ENCODE results near the gene GINS2. TPM values are rescaled to one million over a fixed set of nuclear protein-coding genes. Genes with fewer than 3 reads are reported as not detected.
A peak's percentile ranks its signal among the peaks of the same experiment; 100 is the strongest.

The GINS2 gene
- total RNA-seq, 1 experiment from 2014 or later, result 20.2 TPM

GRCh38 chr16:85689285-85689949, 663 bp upstream of the GINS2 start:
- intact Hi-C loops (cut with micrococcal nuclease; ENCODE audit: unreplicated experiment), result no loop called here
- no peak overlapping the region for H3K27ac ChIP-seq
- peaks cover 3% of the 10 kb centered on the region for H3F3A ChIP-seq (ENCODE audit: insufficient read depth, low read depth)
- H3K9me3 ChIP-seq (ENCODE audit: insufficient read depth, low read depth), result no peaks in the 10 kb centered on the region
- TF ChIP-seq CTCF (conservative IDR thresholded peaks at IDR 0.05) (no peak), EZH2 (IDR thresholded peaks at IDR 0.05; ENCODE audit: low read depth) (no peak)
- H4K20me1 ChIP-seq (ENCODE audit: insufficient read depth), result no peaks in the 10 kb centered on the region
- 0 out of 2 replicates have a peak, but pooled peaks cover 5% of the 10 kb centered on the region for H3K4me1 ChIP-seq (replicated peaks; ENCODE audit: insufficient read depth)
- DNase-seq, result peak in 1 of 2 experiments; percentile 9
- H3K79me2 ChIP-seq (ENCODE audit: low read depth), result peaks cover 14% of the 10 kb centered on the region
- H3K4me2 ChIP-seq, result peak overlapping the region; percentile 84
- no TSS peak for BruUV-seq (replicated peaks)
- no peaks in the 10 kb centered on the region for H3K27me3 ChIP-seq (ENCODE audit: insufficient read depth, low read depth)
- 0 out of 2 replicates have a peak overlapping the region, but pooled peaks have one; percentile 59 for H2AFZ ChIP-seq
- ChIA-PET POLR2A (ENCODE audit: unreplicated experiment) (interaction anchor here (0.6 kb wide), 1 partner anchor 90 kb away, joined by 4 read pairs; no protein-coding TSS in a partner anchor), CTCF (interaction anchor here (0.6 kb wide), 1 partner anchor 574 kb away, joined by 5 read pairs; no protein-coding TSS in a partner anchor)
- peak overlapping the region; percentile 58; the same call in 1 of the 2 replicates for H3K4me3 ChIP-seq
- H3K36me3 ChIP-seq (ENCODE audit: low read depth), result no peaks in the 10 kb centered on the region
- no peaks in the 10 kb centered on the region for H3K9me2 ChIP-seq (ENCODE audit: insufficient read depth)

- DNase-seq, result no peak
- Histone ChIP-seq H3K27ac (no peak overlapping the region), H3K4me2 (peak overlapping the region; percentile 93), H3K36me3 (ENCODE audit: low read depth) (no peaks in the 10 kb centered on the region), H3K4me1 (replicated peaks; ENCODE audit: insufficient read depth) (0 out of 2 replicates have a peak, but pooled peaks cover 5% of the 10 kb centered on the region), H2AFZ (peak overlapping the region; percentile 91; the same call in 1 of the 2 replicates), H4K20me1 (ENCODE audit: insufficient read depth) (no peaks in the 10 kb centered on the region), H3K9me3 (ENCODE audit: insufficient read depth, low read depth) (no peaks in the 10 kb centered on the region), H3K9me2 (ENCODE audit: insufficient read depth) (no peaks in the 10 kb centered on the region), H3K27me3 (ENCODE audit: insufficient read depth, low read depth) (no peaks in the 10 kb centered on the region), H3F3A (ENCODE audit: insufficient read depth, low read depth) (peaks cover 3% of the 10 kb centered on the region), H3K4me3 (peak overlapping the region; percentile 82), H3K79me2 (ENCODE audit: low read depth) (peaks cover 14% of the 10 kb centered on the region)
- BruUV-seq (replicated peaks), result no TSS peak
- intact Hi-C loops (cut with micrococcal nuclease; ENCODE audit: unreplicated experiment), result no loop called here
- ChIA-PET CTCF (no interaction called here), POLR2A (ENCODE audit: unreplicated experiment) (no interaction called here)
- no peak for TF ChIP-seq EZH2 (IDR thresholded peaks at IDR 0.05; ENCODE audit: low read depth)
- no peak for TF ChIP-seq CTCF (conservative IDR thresholded peaks at IDR 0.05)
These were observed 893 bp downstream of the GINS2 start for GRCh38 chr16:85687651-85688471.

GRCh38 chr16:85686912-85687591, 1.7 kb downstream of the GINS2 start:
- CTCF ChIA-PET, result no interaction called here
- H3K9me3 ChIP-seq (ENCODE audit: insufficient read depth, low read depth), result no peaks in the 10 kb centered on the region
- H4K20me1 ChIP-seq (ENCODE audit: insufficient read depth), result no peaks in the 10 kb centered on the region
- H3K79me2 ChIP-seq (ENCODE audit: low read depth), result peaks cover 14% of the 10 kb centered on the region
- no TSS peak for BruUV-seq (replicated peaks)
- H3K27me3 ChIP-seq (ENCODE audit: insufficient read depth, low read depth), result no peaks in the 10 kb centered on the region
- TF ChIP-seq CTCF (conservative IDR thresholded peaks at IDR 0.05) (no peak), EZH2 (IDR thresholded peaks at IDR 0.05; ENCODE audit: low read depth) (no peak)
- DNase-seq, result no peak
- peak overlapping the region; percentile 93; the same call in 1 of the 2 replicates for H3K4me2 ChIP-seq
- H3K9me2 ChIP-seq (ENCODE audit: insufficient read depth), result no peaks in the 10 kb centered on the region
- H3K4me1 ChIP-seq (replicated peaks; ENCODE audit: insufficient read depth), result 0 out of 2 replicates have a peak, but pooled peaks cover 5% of the 10 kb centered on the region
- no peak overlapping the region for H2AFZ ChIP-seq
- intact Hi-C loops (cut with micrococcal nuclease; ENCODE audit: unreplicated experiment), result no loop called here
- peaks cover 3% of the 10 kb centered on the region for H3F3A ChIP-seq (ENCODE audit: insufficient read depth, low read depth)
- H3K36me3 ChIP-seq (ENCODE audit: low read depth), result no peaks in the 10 kb centered on the region
- POLR2A ChIA-PET (ENCODE audit: unreplicated experiment), result no interaction called here
- no peak overlapping the region for H3K4me3 ChIP-seq
- no peak overlapping the region for H3K27ac ChIP-seq
